B cell (primary cell): ENCODE measurements around the gene FRMD4B. TPM values are rescaled to one million over a fixed set of nuclear protein-coding genes. Genes with fewer than 3 reads are reported as not detected.

Experiments
- ATAC-seq: fragments of 200-7000 bp; cut with Tn5 transposase; one replicate; pipeline ENCODE4 v1.10.0; 2021; ENCODE audit warnings: low read depth, mild to moderate bottlenecking, moderate number of reproducible peaks, moderate library complexity
- CTCF ChIA-PET: fragments of 350-600 bp; sonication (Branson Sonifier 250); formaldehyde crosslinking; loops from one replicate; lab custom pipeline; 2021; ENCODE audit warnings: antibody characterized with exemption, inconsistent platforms; lab: Charles Lee
- POLR2A ChIA-PET: fragments of 350-600 bp; sonication (Branson Sonifier 250); formaldehyde crosslinking; loops from one replicate; lab custom pipeline; 2021; ENCODE audit warnings: antibody characterized with exemption; lab: Charles Lee
- DNase-seq: peaks from one replicate; pipeline ENCODE4 v3.0.0; 2013
- H2AFZ ChIP-seq: 2 replicates; pipeline ENCODE4 v1.6.1; 2012; ENCODE audit warnings: mild to moderate bottlenecking, low read depth, low read length; ENCODE audit not compliant: insufficient read depth, poor library complexity, severe bottlenecking
- H3K27ac ChIP-seq, 2 donors: 1 replicate in 1 of 2; 2 replicates in 1 of 2; pipeline ENCODE4 v1.5.1; 2012 to 2013; ENCODE audit warnings: low read length in 2 of 2, mild to moderate bottlenecking in 2 of 2, moderate library complexity in 1 of 2
- H3K27me3 ChIP-seq, 4 experiments: fragments of 200-600 bp in 1 of 4; sonication (generic) in 1 of 4; replicated peaks in 1 of 4; 1 replicate in 2 of 4; 2 replicates in 2 of 4; pipeline versions ENCODE4 v1.6.1 to v1.7.0; 2013 to 2016; ENCODE audit warnings: low read length in 3 of 4, mild to moderate bottlenecking in 2 of 4, mixed read lengths in 1 of 4, moderate library complexity in 1 of 4; ENCODE audit not compliant: insufficient read depth in 4 of 4, control insufficient read depth in 3 of 4; ENCODE audit errors: control extremely low read depth in 1 of 4
- H3K36me3 ChIP-seq, 2 experiments: replicated peaks in 1 of 2; 1 replicate in 1 of 2; 2 replicates in 1 of 2; pipeline versions ENCODE4 v1.6.1 to v1.7.1; 2013; ENCODE audit warnings: low read length in 1 of 2; ENCODE audit not compliant: insufficient read depth in 2 of 2, control insufficient read depth in 1 of 2; ENCODE audit errors: control extremely low read depth in 1 of 2, extremely low read depth in 1 of 2
- H3K4me1 ChIP-seq, 2 donors: fragments of 200-600 bp in 1 of 2; sonication (generic) in 1 of 2; 1 replicate in 1 of 2; 2 replicates in 1 of 2; pipeline versions ENCODE4 v1.5.1 to v1.6.1; 2013 to 2017; ENCODE audit warnings: low read length in 2 of 2; ENCODE audit not compliant: control insufficient read depth in 2 of 2, insufficient read depth in 2 of 2
- H3K4me2 ChIP-seq: replicated peaks from 2 replicates; pipeline ENCODE3; 2012; ENCODE audit warnings: mild to moderate bottlenecking, low read depth, low read length; ENCODE audit not compliant: poor library complexity, severe bottlenecking
- H3K4me3 ChIP-seq, 5 experiments: fragments of 200-600 bp in 1 of 5; sonication (generic) in 1 of 5; 1 replicate in 3 of 5; 2 replicates in 2 of 5; pipeline versions ENCODE4 v1.5.1 to v1.7.0; 2011 to 2016; ENCODE audit warnings: low read length in 4 of 5, mild to moderate bottlenecking in 4 of 5, low read depth in 2 of 5, control low read depth in 1 of 5, moderate library complexity in 1 of 5; ENCODE audit not compliant: insufficient read depth in 1 of 5; ENCODE audit errors: control extremely low read depth in 1 of 5, extremely low read depth in 1 of 5
- H3K79me2 ChIP-seq: fragments of 200-600 bp; sonication (generic); one replicate; pipeline ENCODE4 v1.6.0; 2016; ENCODE audit warnings: low read length; ENCODE audit not compliant: control insufficient read depth, insufficient read depth
- H3K9ac ChIP-seq: fragments of 200-600 bp; sonication (generic); 2 replicates; pipeline ENCODE4 v1.6.1; 2017; ENCODE audit warnings: mild to moderate bottlenecking, low read length, moderate library complexity
- H3K9me3 ChIP-seq, 3 donors: one replicate each; pipeline versions ENCODE4 v1.6.1 to v1.7.1; 2013; ENCODE audit warnings: low read length in 2 of 3; ENCODE audit not compliant: control insufficient read depth in 2 of 3, insufficient read depth in 1 of 3; ENCODE audit errors: control extremely low read depth in 1 of 3
- H4K20me1 ChIP-seq: 2 replicates; pipeline ENCODE4 v1.6.0; 2012; ENCODE audit warnings: mild to moderate bottlenecking, low read length; ENCODE audit not compliant: insufficient read depth, control insufficient read depth, poor library complexity, severe bottlenecking
- H3K27ac Mint-ChIP-seq: one replicate; pipeline ENCODE4 v1.8.0; 2021; ENCODE audit warnings: mixed read lengths
- H3K27me3 Mint-ChIP-seq: one replicate; pipeline ENCODE4 v1.8.0; 2021; ENCODE audit warnings: mixed read lengths
- H3K4me1 Mint-ChIP-seq: one replicate; pipeline ENCODE4 v1.8.0; 2021; ENCODE audit warnings: mixed read lengths
- H3K4me3 Mint-ChIP-seq: one replicate; pipeline ENCODE4 v1.8.0; 2021; ENCODE audit warnings: mixed read lengths
- H3K9me3 Mint-ChIP-seq: one replicate; pipeline ENCODE4 v1.8.0; 2022; ENCODE audit warnings: mixed read lengths; ENCODE audit not compliant: insufficient read depth
- CTCF ChIP-seq: fragments of 200-600 bp; IDR thresholded peaks from one replicate; pipeline ENCODE4 v1.8.0; 2022; ENCODE audit warnings: antibody characterized with exemption, mild to moderate bottlenecking
- EZH2 ChIP-seq: IDR thresholded peaks from 2 replicates; pipeline ENCODE4 v1.6.1; 2012; ENCODE audit warnings: borderline replicate concordance, low read depth, mild to moderate bottlenecking, moderate library complexity, low read length; ENCODE audit not compliant: insufficient read depth, poor library complexity, severe bottlenecking
- WGBS: methylation state at CpG from one replicate; pipeline ENCODE4 v1.1.5; 2013; ENCODE audit warnings: missing lambda C conversion rate; ENCODE audit not compliant: insufficient coverage; 5-methylcytosine and 5-hydroxymethylcytosine counted together
- intact Hi-C: fragments of 100-400 bp; cut with micrococcal nuclease; formaldehyde crosslinking; loops from one replicate; pipeline ENCODE4 v1.10.0; 2022
- polyA plus RNA-seq: library from polyadenylated mRNA; depleted of rRNA; stranded (reverse); fragments of >200 nt; gene quantifications from 2 replicates; pipeline ENCODE4 v1.2.3, GENCODE V29; 2012
- total RNA-seq, 2 donors: library from RNA; stranded (reverse); fragments of 120-200 nt in 1 of 2; gene quantifications; 1 replicate in 1 of 2; 2 replicates in 1 of 2; pipeline versions ENCODE4 v1.2.3 to v1.2.4, GENCODE V29; 2013 to 2022

The FRMD4B gene
- total and polyA plus RNA-seq, 2 donors (not counting 1 experiment from before 2014, with no cell fraction given), result 0.06 to 0.20 TPM

GRCh38 chr3:69390771-69391170 is 4.9 kb upstream of the FRMD4B start:
- H3K4me3 Mint-ChIP-seq, result no peak overlapping the region
- H3K9me3 Mint-ChIP-seq, result no peaks in the 10 kb centered on the region
- Histone ChIP-seq H3K79me2 (no peaks in the 10 kb centered on the region), H2AFZ (no peak overlapping the region), H3K27ac (no peak overlapping the region), H3K4me2 (no peak overlapping the region), H3K9me3 (no peaks in the 10 kb centered on the region), H4K20me1 (no peaks in the 10 kb centered on the region), H3K36me3 (no peaks in the 10 kb centered on the region), H3K4me3 (no peak overlapping the region), H3K4me1 (peaks cover 6 to 8% of the 10 kb centered on the region in 2 donors), H3K9ac (no peak overlapping the region), H3K27me3 (peaks cover 0 to 6% (median 0%) of the 10 kb centered on the region in 4 experiments)
- no CpG with 5 or more reads among the region's 5 CpGs for WGBS
- H3K4me1 Mint-ChIP-seq, result peaks cover 7% of the 10 kb centered on the region
- ATAC-seq, result no peak
- DNase-seq, result no peak
- TF ChIP-seq EZH2 (no peak), CTCF (no peak)
- POLR2A ChIA-PET, result no interaction called here
- H3K27ac Mint-ChIP-seq, result no peak overlapping the region
- intact Hi-C loops, result no loop called here
- CTCF ChIA-PET, result no interaction called here
- H3K27me3 Mint-ChIP-seq, result peaks cover 41% of the 10 kb centered on the region

- POLR2A ChIA-PET, result no interaction called here
- H4K20me1 ChIP-seq, result no peaks in the 10 kb centered on the region
- H3K4me3 Mint-ChIP-seq, result no peak overlapping the region
- intact Hi-C loops, result no loop called here
- DNase-seq (no peak), ATAC-seq (no peak)
- peaks cover 40% of the 10 kb centered on the region for H3K27me3 Mint-ChIP-seq
- H3K4me3 ChIP-seq, result no peak overlapping the region
- peaks cover 12% of the 10 kb centered on the region for H3K4me1 Mint-ChIP-seq
- peaks cover 14 to 17% of the 10 kb centered on the region in 2 donors for H3K4me1 ChIP-seq
- no peak overlapping the region for H2AFZ ChIP-seq
- no peak overlapping the region for H3K4me2 ChIP-seq
- no peaks in the 10 kb centered on the region for H3K9me3 ChIP-seq
- H3K9ac ChIP-seq, result no peak overlapping the region
- no peak overlapping the region for H3K27ac Mint-ChIP-seq
- 0% methylated on average over 2 of the region's 4 CpGs for WGBS
- CTCF ChIA-PET, result no interaction called here
- no peaks in the 10 kb centered on the region for H3K9me3 Mint-ChIP-seq
- H3K27me3 ChIP-seq, result peaks cover 0 to 14% (median under 1%) of the 10 kb centered on the region in 4 experiments
- TF ChIP-seq EZH2 (no peak), CTCF (no peak)
- H3K27ac ChIP-seq, result no peak overlapping the region
- no peaks in the 10 kb centered on the region for H3K79me2 ChIP-seq
- no peaks in the 10 kb centered on the region for H3K36me3 ChIP-seq
These were observed 3.8 kb upstream of the FRMD4B start for GRCh38 chr3:69389520-69390248.
